SKM-1 treated with dmso at 0.1 percent for 144 hours (cell line): ENCODE measurements around the gene HDLBP.
A peak's percentile ranks its signal among the peaks of the same experiment; 100 is the strongest.

Experiments used
- DNase-seq: peaks from one replicate; lab custom pipeline; 2025; ENCODE audit not compliant: unreplicated experiment; lab: John Stamatoyannopoulos, UW

Gene HDLBP

DNA sequence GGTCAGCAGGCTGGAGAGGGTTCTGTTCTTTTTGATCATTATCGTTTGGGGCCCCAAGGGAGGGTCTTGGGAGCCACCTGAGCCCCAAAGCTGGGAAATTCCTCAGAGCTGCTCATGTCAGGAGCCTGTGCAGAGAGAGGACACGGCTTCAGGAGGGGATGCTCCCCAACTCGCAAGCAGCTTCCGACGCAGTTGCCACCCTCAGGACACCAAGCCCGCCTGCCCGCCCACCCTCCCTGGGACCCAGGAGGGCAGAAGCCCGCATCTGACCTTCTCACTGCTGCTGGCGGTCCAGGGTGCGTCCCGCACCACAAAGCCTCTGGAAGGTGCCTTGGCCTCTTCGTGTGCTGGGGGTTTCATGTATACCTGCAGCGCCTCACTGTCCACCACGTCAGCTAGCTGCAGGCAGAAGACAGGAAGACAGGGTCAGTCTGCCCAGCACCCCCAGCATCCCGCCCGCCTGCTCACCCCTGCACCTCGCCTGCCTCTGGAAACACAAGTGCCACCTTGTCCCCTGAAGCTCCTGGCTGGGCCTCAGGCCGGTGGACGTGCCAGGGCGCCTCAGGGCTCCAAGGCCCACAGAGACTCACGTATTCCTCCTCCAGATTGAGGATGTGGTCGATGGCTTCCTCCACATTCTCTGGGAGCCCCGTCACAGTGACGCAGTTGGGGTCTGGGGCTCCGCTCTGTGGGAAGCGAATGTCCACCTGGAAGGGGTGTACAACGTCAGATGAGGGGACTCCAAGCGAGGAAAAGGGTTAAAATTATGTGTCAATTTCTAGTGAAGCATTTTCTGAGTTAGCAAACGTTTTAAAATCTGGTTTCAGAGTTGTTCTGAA, 85.7 kb downstream of the HDLBP start:
- DNase-seq: no peak

DNA sequence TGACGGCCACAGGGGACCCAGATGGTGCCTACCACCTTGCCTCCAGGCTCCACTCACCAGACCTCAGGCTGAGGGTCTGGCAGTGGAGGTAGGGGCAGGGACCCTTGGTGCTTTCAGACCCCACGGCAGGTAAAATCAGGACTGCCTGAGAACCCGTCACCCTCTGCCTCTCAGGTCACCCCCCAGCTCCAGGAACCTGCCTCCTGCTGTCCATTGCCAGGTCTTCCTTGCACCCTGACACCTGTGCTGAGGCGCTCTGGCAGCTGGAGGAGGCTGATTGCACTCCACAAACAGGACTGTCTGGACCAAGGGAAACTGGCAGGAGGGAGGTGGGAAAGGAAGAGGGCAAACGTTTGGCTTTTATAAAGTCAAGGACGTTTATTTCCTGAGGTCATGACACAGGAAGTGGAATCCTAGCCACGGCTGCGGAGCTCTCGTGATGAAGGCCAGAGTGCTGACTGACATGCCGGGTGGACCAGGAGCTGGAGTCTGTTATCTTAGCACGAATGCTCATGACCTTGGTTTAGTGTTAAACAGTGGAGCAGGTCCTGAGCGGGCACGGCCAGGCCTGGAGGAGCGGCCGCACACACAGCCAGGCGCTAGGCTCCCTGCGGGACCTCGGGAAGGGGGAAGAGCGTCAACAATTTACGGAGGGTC, 86.5 kb downstream of the HDLBP start:
- no peak for DNase-seq

DNA sequence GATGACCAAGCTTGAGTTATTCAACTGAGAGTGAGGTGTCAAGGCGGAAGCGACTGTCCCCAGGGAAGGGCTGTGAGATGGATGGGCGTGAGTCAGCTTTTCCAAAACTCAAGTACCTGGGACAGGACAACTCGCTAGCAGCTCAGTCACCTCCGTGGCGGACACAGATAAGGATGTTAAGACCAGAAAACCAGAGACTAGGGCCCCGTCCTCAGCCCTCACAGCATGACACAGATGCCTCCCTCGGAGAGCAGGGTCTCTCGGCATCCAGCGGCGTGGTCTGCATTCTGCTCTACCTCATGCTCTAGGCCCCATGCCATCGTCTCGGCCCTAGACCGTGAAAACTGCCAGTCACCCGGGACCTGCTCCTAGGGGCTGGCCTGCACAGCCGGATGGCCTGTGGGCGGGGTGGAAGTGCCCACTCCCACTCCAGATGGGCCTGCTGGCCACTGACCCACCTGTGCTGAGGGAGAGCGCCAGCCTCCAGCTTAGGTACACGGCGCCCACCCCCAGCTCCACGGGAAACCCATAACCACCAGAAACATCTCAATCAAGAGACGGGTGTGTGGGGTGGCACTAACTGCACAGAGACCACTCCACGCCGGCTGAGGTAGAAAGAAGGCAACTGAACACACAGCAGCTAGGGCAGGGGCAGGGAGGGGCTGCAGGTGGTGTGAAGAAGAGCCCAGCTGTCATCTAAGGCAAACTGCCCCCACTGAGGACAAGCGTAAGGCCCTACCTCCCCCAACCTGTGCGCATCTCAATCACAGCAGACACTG, 87.2 kb downstream of the HDLBP start:
- no peak for DNase-seq

DNA sequence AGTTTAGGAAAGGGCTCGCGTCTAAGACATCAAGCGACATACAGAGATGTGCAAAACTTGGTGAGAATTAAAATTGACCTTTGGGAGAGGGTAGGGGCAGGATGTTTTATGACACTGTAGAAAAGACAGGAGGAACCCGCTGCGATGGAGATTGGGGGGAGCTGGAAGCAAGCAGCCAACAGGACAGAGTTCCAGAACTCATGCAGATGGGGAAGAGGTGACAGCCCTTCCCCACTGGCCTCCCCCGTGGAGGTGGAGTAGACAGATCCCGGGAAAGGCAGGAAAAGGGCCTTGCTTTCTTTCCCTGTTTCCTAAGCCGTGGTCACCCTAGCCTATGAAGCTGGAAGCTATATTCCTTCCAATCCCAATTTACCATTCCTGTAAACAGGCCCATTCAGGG, 87.9 kb downstream of the HDLBP start:
- DNase-seq: no peak

DNA sequence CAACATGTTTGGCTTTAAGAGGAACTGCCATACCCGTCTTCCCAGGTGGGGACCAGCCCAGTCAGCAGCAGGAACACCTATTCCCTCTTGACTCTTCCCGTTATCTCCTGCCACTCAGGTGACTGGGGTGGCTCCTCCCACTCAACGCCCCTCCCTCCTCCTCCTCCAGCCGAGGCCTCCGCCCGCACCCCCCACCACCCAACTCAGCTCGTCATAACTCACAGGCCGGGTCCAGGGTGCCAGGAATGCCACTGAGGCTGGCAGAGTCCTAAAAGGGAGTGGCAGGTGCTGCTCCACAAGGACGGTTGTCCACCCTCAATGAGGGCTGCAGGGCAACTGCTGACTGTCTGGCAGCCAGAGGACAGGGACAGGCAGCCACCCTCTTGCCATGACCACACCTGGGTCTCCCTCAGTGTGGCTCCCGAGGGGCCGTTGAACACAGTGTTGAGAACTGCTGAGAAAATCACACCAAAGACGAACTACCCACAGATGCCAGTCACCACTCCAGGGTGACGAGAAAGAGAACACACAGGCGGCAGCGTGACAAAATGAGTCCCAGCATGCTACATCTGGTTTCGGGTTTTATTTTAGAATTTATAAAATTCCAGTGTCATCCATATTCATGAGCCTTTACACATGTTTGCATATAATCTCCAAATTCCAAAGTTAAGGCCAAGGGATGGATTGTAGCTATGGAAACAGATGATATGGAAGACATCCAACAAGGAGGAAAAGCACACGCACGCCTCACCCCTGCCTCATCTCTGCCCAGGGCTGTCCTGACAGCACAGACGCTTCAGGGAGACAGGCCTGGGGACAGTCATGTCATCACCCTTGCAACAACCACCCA, 88.5 kb downstream of the HDLBP start:
- DNase-seq: no peak

DNA sequence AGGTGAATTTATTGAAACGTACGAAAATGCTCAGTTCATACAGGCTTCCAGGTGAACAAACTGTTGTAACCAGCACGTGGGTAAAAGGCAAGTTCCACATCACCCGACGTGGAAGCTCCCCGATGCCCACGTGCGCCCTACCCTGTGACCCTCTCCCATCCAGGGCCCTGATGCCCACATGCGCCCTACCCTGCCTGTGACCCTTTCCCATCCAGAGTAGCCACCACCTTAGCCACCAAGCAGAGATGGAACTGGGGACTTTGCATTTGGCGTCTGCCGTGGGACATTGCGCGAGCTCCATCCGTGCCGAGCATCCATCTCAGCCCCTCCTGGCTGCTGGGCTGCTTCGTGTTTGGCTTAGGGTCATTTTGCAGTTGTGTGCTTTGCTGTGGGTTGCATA, 89.5 kb downstream of the HDLBP start:
- DNase-seq: no peak

DNA sequence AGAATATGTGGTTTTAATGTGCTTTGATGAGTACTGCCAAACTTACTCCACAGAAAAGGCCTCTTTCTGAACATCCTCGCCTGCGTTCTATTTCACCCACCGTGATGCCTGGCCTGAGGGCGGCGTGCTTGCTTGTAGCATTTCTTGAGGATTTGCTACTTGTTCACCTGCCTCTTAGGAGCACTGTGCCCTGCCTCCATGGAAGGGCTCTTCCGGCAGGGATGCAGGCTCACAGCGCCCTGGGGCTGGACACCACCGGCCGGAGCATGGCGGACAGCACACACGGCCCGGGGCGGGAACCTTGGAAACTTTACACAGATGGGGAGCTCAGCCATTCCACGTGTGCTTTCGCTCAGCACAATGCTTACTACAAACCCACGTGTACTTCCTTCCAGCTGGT, 89.9 kb downstream of the HDLBP start:
- DNase-seq: no peak

DNA sequence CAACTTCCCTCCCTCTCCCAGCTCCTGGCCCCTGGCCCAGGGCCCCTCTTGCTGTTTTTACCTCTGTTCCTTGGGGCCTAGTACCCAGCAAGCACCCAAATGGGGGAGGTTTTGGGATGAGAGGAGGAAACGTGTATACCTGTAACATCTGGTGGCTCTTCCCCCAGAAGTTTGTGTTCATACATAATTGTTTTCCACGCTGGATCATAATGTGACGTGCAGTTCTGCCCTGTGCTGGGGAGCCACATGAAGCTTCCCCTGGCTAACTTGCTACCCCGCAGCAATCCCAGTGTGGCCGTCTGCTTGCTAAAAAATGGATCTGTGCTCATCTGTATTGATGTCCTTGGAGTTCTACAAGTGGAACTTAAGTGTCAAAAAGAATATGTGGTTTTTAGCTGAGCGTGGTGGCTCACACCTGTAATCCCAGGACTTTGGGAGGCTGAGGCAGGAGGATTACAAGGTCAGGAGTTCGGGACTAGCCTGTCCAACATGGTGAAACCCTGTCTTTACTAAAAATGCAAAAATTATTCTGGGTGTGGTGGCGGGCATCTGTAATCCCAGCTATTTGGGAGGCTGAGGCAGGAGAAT, 90.5 kb downstream of the HDLBP start:
- DNase-seq: no peak

DNA sequence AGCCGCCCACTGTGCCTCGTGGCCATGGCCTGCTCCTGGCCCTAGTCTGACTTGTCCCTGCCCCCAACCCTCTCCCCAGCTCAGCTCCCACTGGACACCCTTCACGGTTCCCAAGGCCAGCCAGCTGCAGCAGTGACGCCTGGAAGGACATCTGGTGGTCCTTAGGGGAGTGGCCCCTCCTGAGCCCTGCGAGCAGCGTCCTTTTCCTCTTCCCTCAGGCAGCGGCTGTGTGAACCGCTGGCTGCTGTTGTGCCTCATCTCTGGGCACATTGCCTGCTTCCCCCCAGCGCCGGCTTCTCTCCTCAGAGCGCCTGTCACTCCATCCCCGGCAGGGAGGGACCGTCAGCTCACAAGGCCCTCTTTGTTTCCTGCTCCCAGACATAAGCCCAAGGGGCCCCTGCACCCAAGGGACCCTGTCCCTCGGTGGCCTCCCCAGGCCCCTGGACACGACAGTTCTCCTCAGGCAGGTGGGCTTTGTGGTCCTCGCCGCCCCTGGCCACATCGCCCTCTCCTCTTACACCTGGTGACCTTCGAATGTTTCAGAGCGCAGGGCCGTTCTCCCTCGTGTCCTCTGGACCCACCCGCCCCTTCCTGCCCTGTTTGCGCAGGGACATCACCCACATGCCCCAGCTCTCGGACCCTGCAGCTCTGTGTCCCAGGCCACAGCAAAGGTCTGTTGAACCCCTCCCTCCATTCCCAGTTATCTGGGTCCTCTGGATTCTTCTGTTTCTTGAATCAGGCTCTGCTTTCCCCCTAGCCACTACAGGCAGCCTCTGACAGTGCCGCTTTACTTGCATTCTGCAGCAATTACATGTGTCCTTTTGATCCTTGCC, 91.2 kb downstream of the HDLBP start:
- no peak for DNase-seq

DNA sequence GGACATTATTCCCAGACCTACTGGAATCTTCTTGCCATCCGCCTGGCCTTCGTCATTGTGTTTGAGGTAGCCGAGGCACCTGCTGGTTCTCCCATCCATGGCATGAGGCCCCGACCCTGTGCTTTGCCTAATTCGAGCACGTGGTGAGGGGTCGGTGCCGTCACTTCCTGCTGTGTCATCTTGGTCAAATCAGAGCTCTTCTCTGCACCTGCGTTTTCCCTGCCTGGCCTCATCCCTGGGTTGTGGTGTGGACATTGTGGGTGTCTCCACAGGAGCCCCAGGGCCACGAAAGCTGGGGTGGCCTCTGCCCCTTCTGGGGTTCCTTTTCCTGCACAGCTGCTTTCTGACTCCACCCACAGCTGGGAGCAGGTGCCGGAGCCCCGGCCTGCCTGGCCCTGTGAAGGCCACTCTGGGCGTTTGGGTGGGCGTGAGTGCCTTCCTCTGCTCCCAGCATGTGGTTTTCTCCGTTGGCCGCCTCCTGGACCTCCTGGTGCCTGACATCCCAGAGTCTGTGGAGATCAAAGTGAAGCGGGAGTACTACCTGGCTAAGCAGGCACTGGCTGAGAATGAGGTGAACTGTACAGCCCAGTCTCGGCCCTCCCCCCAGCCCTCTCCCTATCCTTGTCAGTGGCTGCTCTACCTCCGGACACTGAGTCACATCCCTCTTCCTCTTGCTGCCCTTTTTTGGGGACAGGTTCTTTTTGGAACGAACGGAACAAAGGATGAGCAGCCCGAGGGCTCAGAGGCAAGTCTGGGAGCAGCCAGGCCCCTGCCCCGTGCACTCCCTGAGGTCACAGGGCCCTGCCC, 92.1 kb downstream of the HDLBP start:
- DNase-seq: no peak

DNA sequence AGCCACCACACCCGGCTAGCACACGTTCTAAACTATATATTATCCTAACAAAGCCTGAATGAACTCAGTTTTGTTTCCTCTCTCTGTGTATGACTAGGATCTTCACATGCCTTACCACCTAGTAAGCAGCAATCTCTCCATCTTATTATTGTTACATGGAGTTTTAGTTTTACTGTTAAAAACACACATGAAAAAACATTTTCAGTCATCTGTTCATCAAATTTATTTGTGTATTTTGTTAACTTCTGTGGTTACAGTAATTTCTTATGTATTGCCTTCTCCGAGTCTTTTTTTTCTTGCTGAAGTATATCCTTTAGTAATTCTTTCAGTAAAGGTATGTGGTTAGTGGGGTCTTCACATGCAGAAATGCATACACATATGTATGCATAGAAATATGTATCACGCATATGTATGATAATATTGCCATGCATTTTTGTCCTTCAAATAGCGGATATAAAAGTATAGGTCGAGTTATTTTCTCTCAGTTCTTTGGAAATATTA, 95.6 kb downstream of the HDLBP start:
- no peak for DNase-seq

DNA sequence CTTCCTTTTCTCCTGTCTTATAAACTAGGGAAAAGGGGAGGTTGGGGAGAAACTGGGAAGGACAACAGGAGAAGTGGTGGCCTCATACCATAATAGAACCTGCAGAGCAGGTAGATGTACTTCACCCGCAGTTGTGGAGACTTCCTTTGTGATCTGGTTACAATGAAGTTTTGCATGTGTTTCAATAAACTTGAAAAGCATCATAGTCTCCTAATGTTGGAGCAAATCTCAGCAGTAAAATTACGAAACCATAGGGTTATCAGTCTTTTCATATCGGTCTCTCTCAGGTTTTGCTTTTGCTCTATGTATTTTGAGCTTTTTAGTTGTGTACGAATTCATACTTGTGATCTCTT, 96.5 kb downstream of the HDLBP start:
- no peak for DNase-seq

DNA sequence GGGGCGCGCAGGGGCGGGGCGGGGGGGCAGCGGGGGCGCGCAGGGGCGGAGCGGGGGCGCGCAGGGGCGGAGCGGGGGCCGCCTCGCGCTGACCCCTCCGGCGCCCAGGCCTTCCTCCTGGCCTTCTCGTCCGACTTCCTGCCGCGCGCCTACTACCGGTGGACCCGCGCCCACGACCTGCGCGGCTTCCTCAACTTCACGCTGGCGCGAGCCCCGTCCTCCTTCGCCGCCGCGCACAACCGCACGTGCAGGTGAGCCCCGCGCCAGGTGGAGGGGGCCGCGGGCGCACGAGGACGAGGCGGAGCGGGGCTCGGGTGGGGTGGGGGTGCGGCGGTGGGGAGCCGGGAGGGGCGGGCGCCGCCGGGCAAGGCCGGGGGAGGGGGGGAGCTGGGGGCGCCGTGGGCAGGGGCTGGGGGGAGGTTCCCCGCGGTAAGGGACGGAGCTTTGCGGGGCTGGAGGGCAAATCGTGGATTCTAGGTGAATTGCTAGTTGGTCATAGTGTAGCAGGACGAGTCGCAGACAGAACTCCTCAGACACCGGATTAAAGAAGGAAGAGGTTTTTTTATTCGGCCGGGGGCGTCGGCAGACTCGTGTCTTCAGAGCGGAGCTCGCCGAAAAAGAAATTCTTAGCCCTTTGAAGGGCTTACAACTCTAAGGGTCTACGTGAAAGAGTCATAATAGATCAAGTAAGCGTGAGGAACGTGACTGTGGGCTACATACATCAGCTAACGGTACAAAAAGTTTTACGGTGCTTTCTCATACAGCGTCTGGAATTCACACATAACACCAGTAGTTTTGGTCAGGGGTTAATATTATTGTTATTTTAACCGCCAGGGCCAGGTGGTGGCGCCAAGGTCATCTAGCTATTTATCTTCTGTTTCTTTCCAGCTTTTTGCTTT, 97.1 kb downstream of the HDLBP start:
- DNase-seq: peak; percentile 10

DNA sequence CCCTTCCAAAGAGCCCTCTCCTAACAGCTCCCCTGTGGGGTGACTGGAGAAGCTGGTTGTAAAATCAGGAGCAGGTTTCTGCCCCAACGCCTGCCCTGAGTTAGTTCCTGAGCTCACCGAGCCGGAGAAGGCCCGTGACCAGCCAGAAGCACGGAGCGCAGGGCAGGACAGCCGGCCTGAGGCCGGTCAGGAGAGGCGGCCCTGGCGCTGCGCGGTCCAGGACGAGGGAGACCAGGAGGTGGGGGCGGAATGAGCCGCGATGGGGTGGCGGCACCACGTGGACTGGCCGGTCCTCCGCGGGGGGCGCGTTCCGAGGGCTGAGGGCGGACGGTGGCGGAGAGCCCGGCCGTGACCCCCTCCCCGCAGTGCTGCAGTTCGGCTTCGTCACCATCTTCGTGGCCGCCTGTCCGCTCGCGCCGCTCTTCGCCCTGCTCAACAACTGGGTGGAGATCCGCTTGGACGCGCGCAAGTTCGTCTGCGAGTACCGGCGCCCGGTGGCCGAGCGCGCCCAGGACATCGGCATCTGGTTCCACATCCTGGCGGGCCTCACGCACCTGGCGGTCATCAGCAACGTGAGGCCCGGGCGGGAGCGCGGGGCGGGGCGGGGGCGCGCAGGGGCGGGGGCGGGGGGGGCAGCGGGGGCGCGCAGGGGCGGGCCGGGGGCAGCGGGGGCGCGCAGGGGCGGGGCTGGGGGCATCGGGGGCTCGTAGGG, 98.0 kb downstream of the HDLBP start:
- no peak for DNase-seq

DNA sequence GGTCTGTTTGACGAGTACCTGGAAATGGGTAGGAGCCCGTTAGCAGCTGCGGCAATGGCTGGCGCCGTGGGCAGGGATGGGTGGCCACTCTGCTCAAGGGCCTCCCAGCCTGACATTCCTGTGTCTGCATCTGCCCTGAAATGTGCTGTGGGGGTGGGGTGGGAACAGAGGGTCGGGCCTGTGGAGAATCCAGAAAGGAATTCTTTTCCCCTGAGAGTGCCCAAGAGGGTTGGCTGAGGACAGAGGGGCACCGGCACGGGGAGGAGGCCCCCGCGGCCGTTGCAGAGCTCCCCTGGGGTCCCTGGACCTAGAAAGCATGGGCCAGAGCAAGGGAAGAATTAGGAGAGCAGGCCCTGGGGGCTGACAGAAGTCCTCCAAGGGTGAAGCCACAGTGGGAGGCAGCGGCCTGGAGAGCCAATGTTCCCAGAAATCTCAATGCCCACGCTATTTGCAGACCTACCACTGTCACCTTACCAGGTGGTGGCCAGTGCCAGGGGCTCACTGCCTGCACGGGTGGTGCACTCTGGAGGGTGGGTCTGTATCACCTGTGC, 99.2 kb downstream of the HDLBP start:
- no peak for DNase-seq

DNA sequence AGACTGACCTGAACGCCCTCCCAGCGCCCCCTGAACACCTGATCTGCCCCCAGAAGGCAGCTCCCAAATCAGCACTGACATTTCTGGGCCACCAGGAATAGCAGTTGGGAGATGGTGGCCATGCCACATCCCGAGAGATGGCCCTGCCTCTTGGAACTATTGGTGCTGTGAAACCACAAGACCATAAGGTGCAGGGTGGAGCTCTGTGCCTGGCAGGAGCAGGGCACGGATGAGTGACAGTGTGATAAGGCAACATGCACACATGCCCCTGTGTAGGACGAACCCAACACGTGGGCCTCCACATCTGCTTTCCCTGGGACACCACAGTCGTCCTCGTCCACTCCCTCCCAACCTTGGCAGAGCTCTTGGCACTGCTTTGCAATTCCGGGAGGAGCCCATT, 100.1 kb downstream of the HDLBP start:
- DNase-seq: no peak

DNA sequence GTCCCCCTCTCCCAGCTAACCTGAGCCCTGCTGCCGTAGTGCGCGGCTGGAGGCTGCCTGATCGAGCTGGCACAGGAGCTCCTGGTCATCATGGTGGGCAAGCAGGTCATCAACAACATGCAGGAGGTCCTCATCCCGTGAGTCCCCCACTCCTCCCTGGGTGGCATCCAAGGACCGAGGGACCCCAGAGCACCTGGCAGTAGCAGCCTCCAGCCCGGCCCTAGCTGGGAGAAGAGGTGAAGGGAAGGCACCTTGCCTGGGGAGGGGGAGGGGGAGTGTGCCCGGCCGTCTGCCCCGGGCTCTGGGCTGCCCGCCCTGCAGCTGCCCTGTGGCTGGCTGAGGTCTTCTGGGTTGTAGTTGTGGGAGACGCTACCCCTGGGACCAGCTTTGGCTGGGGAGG, 100.7 kb downstream of the HDLBP start:
- DNase-seq: no peak
